Cardiac muscle cell (in vitro differentiated cells and primary cell): ENCODE measurements around the gene SHROOM3. TPM values are rescaled to one million over a fixed set of nuclear protein-coding genes. Genes with fewer than 3 reads are reported as not detected.
A peak's percentile ranks its signal among the peaks of the same experiment; 100 is the strongest.

Experiments used
- DNase-seq, 2 donors: peaks; one replicate each; pipeline versions ENCODE4 v3.0.0 to v3.0.0-alpha.2; 2010 to 2017; ENCODE audit warnings: low read depth in 1 of 2, low spot score in 1 of 2
- H3K27ac ChIP-seq: fragments of 200-600 bp; sonication (generic); 2 replicates; pipeline ENCODE4 v1.5.1; 2016
- H3K27me3 ChIP-seq: fragments of 200-600 bp; sonication (generic); 2 replicates; pipeline ENCODE4 v1.6.0; 2016; ENCODE audit warnings: control low read depth
- H3K36me3 ChIP-seq: fragments of 200-600 bp; sonication (generic); 2 replicates; pipeline ENCODE4 v1.5.1; 2016; ENCODE audit warnings: control low read depth
- H3K4me1 ChIP-seq: fragments of 200-600 bp; sonication (generic); 2 replicates; pipeline ENCODE4 v1.8.1; 2017; ENCODE audit warnings: low read depth, mild to moderate bottlenecking, mixed run types
- H3K4me3 ChIP-seq: fragments of 200-600 bp; sonication (generic); 2 replicates; pipeline ENCODE4 v1.5.1; 2016; ENCODE audit warnings: mild to moderate bottlenecking
- H3K9me3 ChIP-seq: fragments of 200-600 bp; sonication (generic); 2 replicates; pipeline ENCODE4 v1.5.1; 2017; ENCODE audit warnings: low read depth, mild to moderate bottlenecking, control low read depth
- CTCF ChIP-seq: IDR thresholded peaks from 2 replicates; pipeline ENCODE4 v1.5.1; 2012; ENCODE audit warnings: low read depth, mild to moderate bottlenecking, low read length
- polyA plus RNA-seq: library from polyadenylated mRNA; unstranded; fragments of >200 nt; fragmentation: Nextera tagmentation; extraction: Ambion mirVana; gene quantifications from 2 replicates; pipeline ENCODE4 v1.2.1, GENCODE V29; 2016
- total RNA-seq: library from RNA; depleted of rRNA; stranded (reverse); fragments of >200 nt; gene quantifications from 2 replicates; pipeline ENCODE4 v1.2.3, GENCODE V29; 2016

SHROOM3 gene
- total and polyA plus RNA-seq, 2 experiments from 2014 or later: 13.7 to 47.7 TPM

- H3K27ac ChIP-seq: no peak overlapping the region
- no peaks in the 10 kb centered on the region for H3K27me3 ChIP-seq
- H3K36me3 ChIP-seq: peaks cover 4% of the 10 kb centered on the region
- H3K4me3 ChIP-seq: no peak overlapping the region
- H3K9me3 ChIP-seq: no peaks in the 10 kb centered on the region
- no peak for TF ChIP-seq CTCF
- no peak for DNase-seq
- H3K4me1 ChIP-seq: peaks cover 3% of the 10 kb centered on the region
These were observed 315.7 kb downstream of the SHROOM3 start for GRCh38 chr4:76750716-76751115.

GRCh38 chr4:76751612-76752343, 316.7 kb downstream of the SHROOM3 start:
- Histone ChIP-seq H3K9me3 (no peaks in the 10 kb centered on the region), H3K4me1 (peaks cover 11% of the 10 kb centered on the region), H3K27ac (no peak overlapping the region), H3K36me3 (peaks cover 4% of the 10 kb centered on the region), H3K27me3 (no peaks in the 10 kb centered on the region), H3K4me3 (no peak overlapping the region)
- DNase-seq: no peak
- no peak for TF ChIP-seq CTCF

- Histone ChIP-seq H3K4me3 (no peak overlapping the region), H3K36me3 (peaks cover 4% of the 10 kb centered on the region)
These were observed 318.0 kb downstream of the SHROOM3 start for GRCh38 chr4:76752861-76753501.

GRCh38 chr4:76753814-76754213, 318.8 kb downstream of the SHROOM3 start:
- H3K27ac ChIP-seq: no peak overlapping the region
- no peak overlapping the region for H3K4me3 ChIP-seq
- no peaks in the 10 kb centered on the region for H3K27me3 ChIP-seq
- peaks cover 11% of the 10 kb centered on the region for H3K4me1 ChIP-seq
- TF ChIP-seq CTCF: no peak
- DNase-seq: peak in 1 of 2 donors; percentile 86
- no peaks in the 10 kb centered on the region for H3K9me3 ChIP-seq
- peaks cover 4% of the 10 kb centered on the region for H3K36me3 ChIP-seq

More at GRCh38 chr4:76752861-76753501, 318.0 kb downstream of the SHROOM3 start:
- DNase-seq: peak in 1 of 2 donors; percentile 93
- Histone ChIP-seq H3K27ac (no peak overlapping the region), H3K27me3 (no peaks in the 10 kb centered on the region), H3K4me1 (peaks cover 11% of the 10 kb centered on the region), H3K9me3 (no peaks in the 10 kb centered on the region)
- no peak for TF ChIP-seq CTCF

- no peaks in the 10 kb centered on the region for H3K9me3 ChIP-seq
- H3K27ac ChIP-seq: no peak overlapping the region
- peaks cover 11% of the 10 kb centered on the region for H3K4me1 ChIP-seq
- no peak for DNase-seq
- H3K36me3 ChIP-seq: peaks cover 4% of the 10 kb centered on the region
- H3K4me3 ChIP-seq: no peak overlapping the region
- no peak for TF ChIP-seq CTCF
- no peaks in the 10 kb centered on the region for H3K27me3 ChIP-seq
These were observed 319.4 kb downstream of the SHROOM3 start for GRCh38 chr4:76754439-76754838.
